Nephron (organoid): ENCODE measurements around the gene APBB1IP.

Source experiments
- H3K27ac Mint-ChIP-seq, 3 experiments: 2 replicates each; pipeline ENCODE4 v1.8.0; 2020; ENCODE audit warnings: mixed read lengths in 3 of 3, mild to moderate bottlenecking in 2 of 3, moderate library complexity in 1 of 3
- H3K27me3 Mint-ChIP-seq: 2 replicates; pipeline ENCODE4 v1.8.0; 2021; ENCODE audit warnings: low read depth, mild to moderate bottlenecking, moderate library complexity, mixed read lengths
- H3K36me3 Mint-ChIP-seq: 2 replicates; pipeline ENCODE4 v1.8.0; 2020; ENCODE audit warnings: low read depth, mixed read lengths
- H3K4me1 Mint-ChIP-seq: 2 replicates; pipeline ENCODE4 v1.8.0; 2020; ENCODE audit warnings: mixed read lengths
- H3K4me3 Mint-ChIP-seq, 3 experiments: 2 replicates each; pipeline ENCODE4 v1.8.0; 2020; ENCODE audit warnings: mild to moderate bottlenecking in 3 of 3, mixed read lengths in 3 of 3, moderate library complexity in 2 of 3
- H3K9me3 Mint-ChIP-seq: 2 replicates; pipeline ENCODE4 v1.8.0; 2020; ENCODE audit warnings: mixed read lengths
- CTCF ChIP-seq, 3 experiments: fragments of 200-600 bp; sonication (generic); IDR thresholded peaks; one replicate each; pipeline ENCODE4 v1.5.0; 2021; ENCODE audit warnings: antibody characterized with exemption in 3 of 3; ENCODE audit not compliant: unreplicated experiment in 3 of 3

APBB1IP gene

GRCh38 chr10:26408858-26409494 lies 29.2 kb upstream of the APBB1IP start:
- H3K4me1 Mint-ChIP-seq: no peaks in the 10 kb centered on the region
- no peaks in the 10 kb centered on the region for H3K36me3 Mint-ChIP-seq
- no peak overlapping the region for H3K4me3 Mint-ChIP-seq
- no peak overlapping the region for H3K27ac Mint-ChIP-seq
- TF ChIP-seq CTCF (IDR thresholded peaks at IDR 0.05; ENCODE audit: unreplicated experiment in 3 of 3): no peak
- no peaks in the 10 kb centered on the region for H3K27me3 Mint-ChIP-seq
- H3K9me3 Mint-ChIP-seq: no peaks in the 10 kb centered on the region

DNA sequence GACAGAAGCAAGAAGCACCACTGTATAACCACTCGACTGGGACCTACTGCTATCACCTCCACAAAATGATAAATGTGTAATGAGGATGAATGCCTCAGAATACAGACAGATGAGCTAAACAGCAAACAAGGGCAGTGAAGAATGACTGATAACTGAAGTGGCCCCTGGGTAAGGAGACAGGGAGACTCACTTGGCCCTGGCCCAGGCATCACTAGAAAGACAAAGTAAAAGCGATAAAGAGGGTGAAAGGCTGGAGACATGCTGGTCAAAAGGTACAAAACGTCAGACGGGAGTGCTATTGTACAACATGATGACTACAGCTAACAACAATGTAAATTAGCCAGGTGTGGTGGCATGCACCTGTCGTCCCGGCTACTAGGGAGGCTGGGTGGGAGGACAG lies 27.8 kb upstream of the APBB1IP start:
- no peak overlapping the region for H3K4me3 Mint-ChIP-seq
- no peaks in the 10 kb centered on the region for H3K36me3 Mint-ChIP-seq
- H3K9me3 Mint-ChIP-seq: no peaks in the 10 kb centered on the region
- H3K4me1 Mint-ChIP-seq: no peaks in the 10 kb centered on the region
- no peak for TF ChIP-seq CTCF (IDR thresholded peaks at IDR 0.05; ENCODE audit: unreplicated experiment in 3 of 3)
- H3K27me3 Mint-ChIP-seq: no peaks in the 10 kb centered on the region
- no peak overlapping the region for H3K27ac Mint-ChIP-seq

DNA sequence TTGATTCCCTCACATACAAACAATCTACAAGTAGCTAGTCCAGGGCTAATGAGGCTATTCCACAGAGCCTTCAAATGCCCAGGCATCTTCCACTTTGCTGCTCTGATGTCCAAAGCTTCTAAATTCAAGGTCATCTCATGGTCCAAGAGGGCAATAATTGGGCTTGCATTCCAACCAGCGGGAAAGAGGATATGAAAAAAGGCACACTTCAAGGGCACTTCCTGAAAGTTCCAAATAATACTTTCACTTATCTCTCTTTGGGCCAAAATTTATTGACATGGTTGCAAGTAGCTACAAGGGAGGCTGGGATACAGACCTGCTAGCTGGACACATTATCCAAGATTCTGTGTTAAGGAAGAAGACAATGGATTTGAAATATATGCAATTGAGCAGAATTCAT lies 25.2 kb upstream of the APBB1IP start:
- no peaks in the 10 kb centered on the region for H3K27me3 Mint-ChIP-seq
- no peak for TF ChIP-seq CTCF (IDR thresholded peaks at IDR 0.05; ENCODE audit: unreplicated experiment in 3 of 3)
- H3K36me3 Mint-ChIP-seq: no peaks in the 10 kb centered on the region

DNA sequence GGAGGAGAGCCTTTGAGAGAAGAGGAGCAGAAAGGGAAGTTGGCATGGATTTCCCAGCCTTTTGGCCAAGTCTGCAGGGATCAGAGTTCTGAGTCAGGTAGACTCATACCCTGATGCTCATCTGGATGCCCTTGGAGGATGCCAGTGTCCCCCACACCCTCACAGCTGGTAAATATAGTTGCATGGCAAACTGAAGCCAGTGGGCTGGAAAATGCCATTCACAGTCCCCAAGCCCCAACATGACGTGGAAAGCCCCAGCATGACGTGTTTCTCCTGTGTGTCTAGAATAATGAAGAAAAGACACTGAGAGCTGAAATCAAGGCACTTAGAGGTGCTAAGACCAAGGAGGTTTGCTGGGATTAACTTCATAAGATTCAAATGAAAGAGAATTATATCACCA lies 24.8 kb upstream of the APBB1IP start:
- Mint-ChIP-seq H3K27me3 (no peaks in the 10 kb centered on the region), H3K4me3 (no peak overlapping the region), H3K36me3 (no peaks in the 10 kb centered on the region), H3K27ac (no peak overlapping the region), H3K4me1 (no peaks in the 10 kb centered on the region), H3K9me3 (no peaks in the 10 kb centered on the region)
- no peak for TF ChIP-seq CTCF (IDR thresholded peaks at IDR 0.05; ENCODE audit: unreplicated experiment in 3 of 3)

More for the DNA sequence above, 25.2 kb upstream of the APBB1IP start:
- Mint-ChIP-seq H3K4me3 (no peak overlapping the region), H3K4me1 (no peaks in the 10 kb centered on the region), H3K27ac (no peak overlapping the region), H3K9me3 (no peaks in the 10 kb centered on the region)

GRCh38 chr10:26417136-26417535 lies 21.0 kb upstream of the APBB1IP start:
- Mint-ChIP-seq H3K4me1 (no peaks in the 10 kb centered on the region), H3K36me3 (no peaks in the 10 kb centered on the region), H3K9me3 (no peaks in the 10 kb centered on the region), H3K27me3 (no peaks in the 10 kb centered on the region), H3K27ac (no peak overlapping the region), H3K4me3 (no peak overlapping the region)
- no peak for TF ChIP-seq CTCF (IDR thresholded peaks at IDR 0.05; ENCODE audit: unreplicated experiment in 3 of 3)

GRCh38 chr10:26422977-26423376 lies 15.2 kb upstream of the APBB1IP start:
- H3K9me3 Mint-ChIP-seq: no peaks in the 10 kb centered on the region
- H3K4me3 Mint-ChIP-seq: no peak overlapping the region
- H3K27me3 Mint-ChIP-seq: no peaks in the 10 kb centered on the region
- TF ChIP-seq CTCF (IDR thresholded peaks at IDR 0.05; ENCODE audit: unreplicated experiment in 3 of 3): no peak
- no peak overlapping the region for H3K27ac Mint-ChIP-seq
- no peaks in the 10 kb centered on the region for H3K4me1 Mint-ChIP-seq
- no peaks in the 10 kb centered on the region for H3K36me3 Mint-ChIP-seq
